Panc1 (cell line): ENCODE measurements around the gene CYTH4. TPM values are rescaled to one million over a fixed set of nuclear protein-coding genes. Genes with fewer than 3 reads are reported as not detected.

Experiments used
- ATAC-seq: fragments of 200-7000 bp; cut with Tn5 transposase; 2 replicates; pipeline ENCODE4 v1.9.1; 2020; ENCODE audit warnings: mild to moderate bottlenecking, moderate library complexity
- BruUV-seq: library from RNA; stranded (reverse); fragments of 400-500 nt; replicated peaks from 2 replicates; lab custom pipeline; 2021; lab: Mats Ljungman, UMichigan
- CTCF ChIA-PET: fragments of 300-600 bp; sonication (Branson Sonifier 250); formaldehyde crosslinking; loops from one replicate; lab custom pipeline; 2022; ENCODE audit warnings: antibody characterized with exemption; lab: Charles Lee
- POLR2A ChIA-PET: fragments of 300-600 bp; sonication (Branson Sonifier 250); formaldehyde crosslinking; loops from one replicate; lab custom pipeline; 2022; ENCODE audit warnings: antibody characterized with exemption; lab: Charles Lee
- DNase-seq: peaks from one replicate; pipeline ENCODE4 v3.0.0-alpha.2; 2010; ENCODE audit warnings: low read depth, low spot score
- H3K27ac ChIP-seq: 2 replicates; pipeline ENCODE4 v1.5.1; 2011; ENCODE audit warnings: mild to moderate bottlenecking, low read length, inconsistent platforms
- H3K27me3 ChIP-seq: fragments of 200-500 bp; sonication (Bioruptor generic); 2 replicates; pipeline ENCODE4 v1.6.0; 2014; ENCODE audit warnings: low read length, inconsistent platforms; ENCODE audit not compliant: control insufficient read depth, insufficient read depth
- H3K36me3 ChIP-seq: fragments of 200-500 bp; sonication (Bioruptor generic); 2 replicates; pipeline ENCODE4 v1.5.1; 2014; ENCODE audit warnings: inconsistent platforms, mild to moderate bottlenecking, low read length, moderate library complexity; ENCODE audit not compliant: control insufficient read depth, insufficient read depth
- H3K4me1 ChIP-seq: 2 replicates; pipeline ENCODE4 v1.5.1; 2011; ENCODE audit warnings: inconsistent platforms, mild to moderate bottlenecking, low read length, moderate library complexity; ENCODE audit not compliant: control insufficient read depth, insufficient read depth
- H3K4me3 ChIP-seq, 2 experiments: 2 replicates each; pipeline ENCODE4 v1.5.1; 2011 to 2012; ENCODE audit warnings: low read depth in 2 of 2, low read length in 2 of 2, mild to moderate bottlenecking in 2 of 2, inconsistent platforms in 1 of 2, moderate library complexity in 1 of 2
- H3K9me3 ChIP-seq: fragments of 200-500 bp; sonication (Bioruptor generic); 2 replicates; pipeline ENCODE4 v1.5.1; 2014; ENCODE audit warnings: low read depth, mild to moderate bottlenecking, inconsistent platforms, low read length, moderate library complexity; ENCODE audit not compliant: control insufficient read depth, insufficient read depth
- POLR2AphosphoS5 ChIP-seq: IDR thresholded peaks from 2 replicates; pipeline ENCODE4 v1.6.1; 2012; ENCODE audit warnings: mild to moderate bottlenecking, low read depth, low read length, moderate library complexity
- SIN3A ChIP-seq: IDR thresholded peaks from 2 replicates; pipeline ENCODE4 v1.6.1; 2012; ENCODE audit warnings: low read depth, mild to moderate bottlenecking, low read length, moderate library complexity, borderline replicate concordance; ENCODE audit not compliant: insufficient read depth
- TCF7L2 ChIP-seq: IDR thresholded peaks from 2 replicates; pipeline ENCODE4 v1.6.1; 2011; ENCODE audit warnings: mild to moderate bottlenecking, low read depth, low read length, inconsistent platforms
- in situ Hi-C: cut with HindIII; loops from 2 replicates; pipeline ENCODE4 v1.10.0; 2016; ENCODE audit warnings: low sequenced_read_pairs, low pct_unique_long_range_greater_than_20kb
- intact Hi-C: fragments of 100-400 bp; cut with micrococcal nuclease; formaldehyde crosslinking; loops from one replicate; pipeline ENCODE4 v1.10.0; 2022; ENCODE audit not compliant: unreplicated experiment
- total RNA-seq: library from RNA; stranded (reverse); gene quantifications from one replicate; pipeline ENCODE4 v1.2.1, GENCODE V29; 2021; ENCODE audit not compliant: unreplicated experiment
- TF ChIP-seq, protein P1 (sequence below): fragments of 450-650 bp; IDR thresholded peaks from 2 replicates; pipeline ENCODE4 v1.5.1; 2017; ENCODE audit warnings: mild to moderate bottlenecking
- TF ChIP-seq, protein P2 (sequence below), 2 experiments: IDR thresholded peaks; 2 replicates each; pipeline ENCODE4 v1.6.1; 2011 to 2012; ENCODE audit warnings: low read depth in 2 of 2, control low read depth in 1 of 2, low read length in 1 of 2, mild to moderate bottlenecking in 1 of 2, moderate library complexity in 1 of 2; ENCODE audit not compliant: insufficient read depth in 1 of 2

CYTH4 gene
- total RNA-seq, 1 experiment from 2014 or later, result 1.3 TPM

DNA sequence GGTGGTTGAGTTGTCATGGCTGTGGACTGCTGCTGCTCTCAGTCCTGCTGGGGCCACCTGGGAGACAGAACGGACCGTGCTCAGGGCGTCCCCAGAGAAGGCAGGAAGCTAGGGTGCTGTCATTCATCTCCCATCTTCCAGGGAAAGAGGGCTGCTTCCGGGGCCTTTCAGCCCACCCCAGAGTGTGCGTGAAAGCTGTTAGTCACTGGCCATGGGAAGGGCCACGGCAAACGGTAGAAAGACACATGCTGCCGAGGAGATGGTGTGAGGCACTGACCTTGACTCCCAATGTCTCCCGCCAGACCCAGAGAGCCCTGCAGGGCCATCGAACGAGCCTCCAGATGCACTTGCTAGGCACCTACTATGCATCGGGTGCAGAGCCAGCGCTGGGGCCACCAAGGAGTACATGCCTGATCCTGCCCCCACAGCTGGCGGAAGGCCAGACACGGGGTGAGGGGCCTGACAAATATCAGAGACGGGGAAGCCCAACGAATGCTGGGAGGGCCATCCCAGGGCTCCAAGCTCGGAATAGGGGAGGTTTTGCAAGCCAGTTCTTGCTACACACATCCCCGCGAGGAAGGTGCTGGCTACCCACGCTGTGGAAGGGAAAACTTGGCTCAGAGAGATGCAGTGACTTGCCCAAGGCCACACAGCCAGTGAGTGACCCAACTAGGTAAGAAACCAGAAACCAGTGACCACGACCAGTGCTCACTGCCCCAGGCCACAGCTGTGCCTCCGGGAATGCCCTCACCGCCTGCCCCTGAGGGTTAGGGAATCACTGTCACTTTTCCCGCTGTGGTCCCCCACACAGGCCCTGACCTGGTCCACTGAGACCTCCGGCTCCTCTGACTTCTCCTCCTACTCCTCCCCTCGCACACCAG, 48.3 kb upstream of the CYTH4 start:
- TF ChIP-seq TCF7L2, result no peak
- TF ChIP-seq, protein P1, sequence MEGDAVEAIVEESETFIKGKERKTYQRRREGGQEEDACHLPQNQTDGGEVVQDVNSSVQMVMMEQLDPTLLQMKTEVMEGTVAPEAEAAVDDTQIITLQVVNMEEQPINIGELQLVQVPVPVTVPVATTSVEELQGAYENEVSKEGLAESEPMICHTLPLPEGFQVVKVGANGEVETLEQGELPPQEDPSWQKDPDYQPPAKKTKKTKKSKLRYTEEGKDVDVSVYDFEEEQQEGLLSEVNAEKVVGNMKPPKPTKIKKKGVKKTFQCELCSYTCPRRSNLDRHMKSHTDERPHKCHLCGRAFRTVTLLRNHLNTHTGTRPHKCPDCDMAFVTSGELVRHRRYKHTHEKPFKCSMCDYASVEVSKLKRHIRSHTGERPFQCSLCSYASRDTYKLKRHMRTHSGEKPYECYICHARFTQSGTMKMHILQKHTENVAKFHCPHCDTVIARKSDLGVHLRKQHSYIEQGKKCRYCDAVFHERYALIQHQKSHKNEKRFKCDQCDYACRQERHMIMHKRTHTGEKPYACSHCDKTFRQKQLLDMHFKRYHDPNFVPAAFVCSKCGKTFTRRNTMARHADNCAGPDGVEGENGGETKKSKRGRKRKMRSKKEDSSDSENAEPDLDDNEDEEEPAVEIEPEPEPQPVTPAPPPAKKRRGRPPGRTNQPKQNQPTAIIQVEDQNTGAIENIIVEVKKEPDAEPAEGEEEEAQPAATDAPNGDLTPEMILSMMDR, result no peak
- TF ChIP-seq SIN3A, result no peak
- TF ChIP-seq, protein P2, sequence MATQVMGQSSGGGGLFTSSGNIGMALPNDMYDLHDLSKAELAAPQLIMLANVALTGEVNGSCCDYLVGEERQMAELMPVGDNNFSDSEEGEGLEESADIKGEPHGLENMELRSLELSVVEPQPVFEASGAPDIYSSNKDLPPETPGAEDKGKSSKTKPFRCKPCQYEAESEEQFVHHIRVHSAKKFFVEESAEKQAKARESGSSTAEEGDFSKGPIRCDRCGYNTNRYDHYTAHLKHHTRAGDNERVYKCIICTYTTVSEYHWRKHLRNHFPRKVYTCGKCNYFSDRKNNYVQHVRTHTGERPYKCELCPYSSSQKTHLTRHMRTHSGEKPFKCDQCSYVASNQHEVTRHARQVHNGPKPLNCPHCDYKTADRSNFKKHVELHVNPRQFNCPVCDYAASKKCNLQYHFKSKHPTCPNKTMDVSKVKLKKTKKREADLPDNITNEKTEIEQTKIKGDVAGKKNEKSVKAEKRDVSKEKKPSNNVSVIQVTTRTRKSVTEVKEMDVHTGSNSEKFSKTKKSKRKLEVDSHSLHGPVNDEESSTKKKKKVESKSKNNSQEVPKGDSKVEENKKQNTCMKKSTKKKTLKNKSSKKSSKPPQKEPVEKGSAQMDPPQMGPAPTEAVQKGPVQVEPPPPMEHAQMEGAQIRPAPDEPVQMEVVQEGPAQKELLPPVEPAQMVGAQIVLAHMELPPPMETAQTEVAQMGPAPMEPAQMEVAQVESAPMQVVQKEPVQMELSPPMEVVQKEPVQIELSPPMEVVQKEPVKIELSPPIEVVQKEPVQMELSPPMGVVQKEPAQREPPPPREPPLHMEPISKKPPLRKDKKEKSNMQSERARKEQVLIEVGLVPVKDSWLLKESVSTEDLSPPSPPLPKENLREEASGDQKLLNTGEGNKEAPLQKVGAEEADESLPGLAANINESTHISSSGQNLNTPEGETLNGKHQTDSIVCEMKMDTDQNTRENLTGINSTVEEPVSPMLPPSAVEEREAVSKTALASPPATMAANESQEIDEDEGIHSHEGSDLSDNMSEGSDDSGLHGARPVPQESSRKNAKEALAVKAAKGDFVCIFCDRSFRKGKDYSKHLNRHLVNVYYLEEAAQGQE (IDR thresholded peaks at IDR 0.05; ENCODE audit: insufficient read depth in 1 of 2, low read depth in 2 of 2, low read length in 1 of 2), result no peak
- no peak for TF ChIP-seq POLR2AphosphoS5
- ATAC-seq, result no peak
- no TSS peak for BruUV-seq
- H3K27ac ChIP-seq, result no peak overlapping the region
- H3K36me3 ChIP-seq, result no peaks in the 10 kb centered on the region
- peaks cover 17% of the 10 kb centered on the region for H3K4me1 ChIP-seq
- POLR2A ChIA-PET, result interaction anchor here (0.6 kb wide), 1 partner anchor 17 kb away, joined by 3 read pairs; no protein-coding TSS in a partner anchor
- H3K9me3 ChIP-seq, result no peaks in the 10 kb centered on the region
- no peaks in the 10 kb centered on the region for H3K27me3 ChIP-seq
- intact Hi-C loops (no loop called here), in situ Hi-C loops (no loop called here)
- CTCF ChIA-PET, result no interaction called here
- DNase-seq, result no peak
- no peak overlapping the region for H3K4me3 ChIP-seq

GRCh38 chr22:37234736-37235711, 47.3 kb upstream of the CYTH4 start:
- CTCF ChIA-PET, result no interaction called here
- ATAC-seq, result no peak

More at GRCh38 chr22:37234736-37235711, 47.3 kb upstream of the CYTH4 start:
- no peak overlapping the region for H3K4me3 ChIP-seq
- TF ChIP-seq POLR2AphosphoS5 (no peak), TCF7L2 (no peak), SIN3A (no peak)
- TF ChIP-seq, protein P2 (IDR thresholded peaks at IDR 0.05; ENCODE audit: insufficient read depth in 1 of 2, low read depth in 2 of 2, low read length in 1 of 2), result no peak
- TF ChIP-seq, protein P1, result no peak
- H3K36me3 ChIP-seq, result no peaks in the 10 kb centered on the region
- no peak for DNase-seq
- in situ Hi-C loops (no loop called here), intact Hi-C loops (no loop called here)
- H3K4me1 ChIP-seq, result peaks cover 8% of the 10 kb centered on the region; the same call in 1 of the 2 replicates
- no peaks in the 10 kb centered on the region for H3K9me3 ChIP-seq
- no peaks in the 10 kb centered on the region for H3K27me3 ChIP-seq
- BruUV-seq, result no TSS peak
- POLR2A ChIA-PET, result interaction anchor here (0.6 kb wide), 1 partner anchor 19 kb away, joined by 3 read pairs; no protein-coding TSS in a partner anchor
- no peak overlapping the region for H3K27ac ChIP-seq
